Activated CD8-positive, alpha-beta memory T cell treated with anti-CD3 and anti-CD28 coated beads for 36 hours (primary cell): ENCODE measurements around the gene SEMA5B. TPM values are rescaled to one million over a fixed set of nuclear protein-coding genes. Genes with fewer than 3 reads are reported as not detected.

Source experiments
- CTCF ChIA-PET: fragments of 350-600 bp; sonication (Branson Sonifier 250); formaldehyde crosslinking; loops from one replicate; lab custom pipeline; 2021; ENCODE audit warnings: antibody characterized with exemption; lab: Charles Lee
- POLR2A ChIA-PET: fragments of 350-600 bp; sonication (Branson Sonifier 250); formaldehyde crosslinking; loops from one replicate; lab custom pipeline; 2021; ENCODE audit warnings: antibody characterized with exemption; lab: Charles Lee
- total RNA-seq, 2 experiments: library from RNA; stranded (reverse); gene quantifications; one replicate each; pipeline ENCODE4 v1.2.3, GENCODE V29; 2021

Gene SEMA5B
- total RNA-seq, 2 experiments from 2014 or later = not detected

DNA sequence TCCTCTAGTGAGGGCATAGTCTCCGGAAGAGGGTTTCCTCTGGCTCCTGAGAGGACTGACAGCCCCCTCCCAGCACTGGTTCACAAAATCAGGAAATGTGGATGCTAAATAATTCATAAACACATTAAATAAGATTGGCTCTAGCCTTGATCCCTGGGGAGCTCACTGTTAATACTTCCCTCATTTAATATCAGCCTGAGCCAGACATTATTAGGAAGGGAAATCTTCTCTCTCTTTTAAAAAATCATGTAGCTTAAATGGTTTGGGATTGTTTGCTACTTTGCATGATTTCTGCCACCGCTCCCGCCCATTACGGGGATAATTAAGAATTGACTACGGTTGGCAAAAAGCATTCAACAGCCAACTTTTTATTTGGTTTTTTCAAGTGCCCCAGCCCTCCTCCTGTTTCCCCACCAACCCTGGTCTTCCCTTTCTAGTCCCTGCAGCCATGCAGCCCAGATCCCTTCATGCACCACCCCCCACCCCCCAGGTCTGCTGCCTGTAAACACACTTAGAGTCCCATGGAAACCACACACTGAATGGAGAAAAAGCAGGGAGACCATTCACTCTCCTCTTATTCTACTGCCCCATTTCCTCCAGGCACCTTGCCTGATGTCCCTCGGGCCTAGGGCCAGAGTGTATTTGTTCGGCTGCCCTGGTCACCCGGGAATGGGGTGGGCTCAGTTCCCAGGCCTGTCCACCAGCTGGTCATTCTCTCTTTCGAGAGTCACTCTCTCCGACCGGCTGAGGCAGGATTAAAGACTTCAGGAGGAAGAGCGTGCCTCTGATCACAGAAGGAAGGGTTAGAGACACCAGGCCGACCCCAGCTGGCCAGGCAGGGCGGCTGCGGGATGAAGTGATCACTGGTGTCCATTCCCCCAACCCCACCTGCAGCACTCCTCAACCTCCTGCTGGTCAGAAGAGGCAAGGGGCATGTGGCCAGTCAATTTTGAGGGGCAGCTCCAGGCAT, 45.1 kb downstream of the SEMA5B start:
- ChIA-PET POLR2A (no interaction called here), CTCF (no interaction called here)

DNA sequence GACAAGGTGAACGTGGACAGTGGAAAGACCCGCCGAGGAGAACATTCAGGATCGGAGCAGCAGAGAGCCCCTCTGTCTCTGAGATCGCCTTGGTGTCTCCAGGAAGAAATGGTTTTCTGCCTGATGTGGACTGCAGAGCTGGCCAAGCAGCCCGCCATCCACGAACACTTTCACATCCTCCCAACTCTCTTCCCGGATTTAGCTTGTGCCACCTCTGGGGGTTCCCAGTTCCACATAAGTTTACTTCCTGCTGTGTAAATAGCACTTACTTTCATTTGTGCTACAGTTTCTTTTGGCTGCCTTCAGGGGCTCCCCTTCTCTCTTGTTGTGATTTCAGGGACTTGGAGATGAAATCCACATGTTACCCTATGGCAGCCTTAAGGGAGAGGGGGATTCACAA, 48.4 kb downstream of the SEMA5B start:
- CTCF ChIA-PET = no interaction called here
- POLR2A ChIA-PET = no interaction called here

DNA sequence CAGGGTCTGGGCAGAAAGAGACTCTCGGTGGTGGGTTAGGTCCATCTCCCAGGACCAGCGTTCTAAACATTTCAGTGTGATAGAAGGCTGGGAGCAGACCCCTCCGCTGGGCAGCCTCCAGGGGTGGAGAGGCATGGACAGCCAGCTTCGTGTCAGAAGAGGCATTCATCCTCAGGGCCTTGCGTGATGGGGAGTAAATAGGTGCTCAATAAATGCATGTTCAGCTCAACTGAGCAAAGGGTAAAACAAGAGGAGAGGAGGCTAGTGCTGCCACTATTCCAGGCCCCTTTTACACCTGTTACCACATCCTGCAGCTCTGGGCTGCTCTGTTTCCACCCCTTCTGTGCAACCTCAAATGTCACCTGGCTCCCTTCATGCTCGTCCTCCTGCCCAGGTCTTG, 49.0 kb downstream of the SEMA5B start:
- CTCF ChIA-PET = no interaction called here
- POLR2A ChIA-PET = no interaction called here

DNA sequence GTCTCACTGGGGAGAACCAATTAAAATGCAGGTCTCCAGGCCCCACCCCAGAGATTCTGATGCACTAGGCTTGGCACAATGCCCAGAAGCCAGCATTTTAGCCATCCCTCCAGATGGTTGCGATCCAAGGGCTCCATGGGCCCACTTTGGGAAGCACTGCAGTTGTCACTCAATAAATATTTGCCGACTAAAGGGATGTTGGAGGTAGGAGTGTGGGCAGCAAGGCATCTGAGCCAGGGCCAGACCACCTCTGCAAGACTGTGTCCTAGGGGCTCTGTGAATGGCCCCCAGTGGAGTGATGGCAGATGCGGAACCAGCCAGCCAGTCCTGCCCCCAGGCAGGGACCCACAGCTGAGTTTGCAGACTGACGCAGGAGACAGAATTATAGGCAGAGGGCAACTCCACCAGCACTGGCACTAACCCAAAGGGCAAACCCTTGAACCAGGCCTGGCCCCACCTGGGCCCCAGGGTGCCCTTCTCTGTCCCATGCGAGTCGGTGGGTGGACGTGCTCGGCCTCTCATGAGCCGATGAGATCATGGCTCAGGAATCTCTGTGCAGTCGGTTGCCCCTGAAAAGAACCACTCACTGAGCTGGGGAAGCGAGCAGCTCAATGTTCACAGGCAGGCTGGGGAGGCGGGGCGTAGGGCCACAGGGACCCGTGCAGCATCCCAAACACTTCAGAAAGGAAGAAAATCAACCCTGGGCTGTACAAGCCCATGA, 49.7 kb downstream of the SEMA5B start:
- POLR2A ChIA-PET = no interaction called here
- CTCF ChIA-PET = no interaction called here

DNA sequence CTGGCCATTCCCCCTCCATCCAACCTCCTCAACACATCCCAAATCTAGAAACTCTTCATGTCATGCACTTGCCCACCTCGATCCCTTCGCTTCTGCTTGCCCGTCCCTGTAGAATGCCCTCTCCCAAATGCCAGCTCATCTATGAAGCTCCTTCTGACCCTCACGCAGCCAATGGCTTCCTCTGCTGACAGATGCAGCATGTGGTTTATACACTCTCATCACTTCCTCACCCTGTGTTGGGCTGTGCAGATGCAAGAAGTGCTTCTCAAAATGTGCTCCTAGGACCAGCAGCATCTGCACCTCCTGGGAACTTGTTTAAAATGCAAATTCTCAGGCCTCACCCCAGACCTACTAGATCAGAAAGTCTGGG, 51.7 kb downstream of the SEMA5B start:
- POLR2A ChIA-PET = no interaction called here
- CTCF ChIA-PET = no interaction called here

- CTCF ChIA-PET = no interaction called here
These were observed 52.2 kb downstream of the SEMA5B start for GRCh38 chr3:122975163-122975923.

DNA sequence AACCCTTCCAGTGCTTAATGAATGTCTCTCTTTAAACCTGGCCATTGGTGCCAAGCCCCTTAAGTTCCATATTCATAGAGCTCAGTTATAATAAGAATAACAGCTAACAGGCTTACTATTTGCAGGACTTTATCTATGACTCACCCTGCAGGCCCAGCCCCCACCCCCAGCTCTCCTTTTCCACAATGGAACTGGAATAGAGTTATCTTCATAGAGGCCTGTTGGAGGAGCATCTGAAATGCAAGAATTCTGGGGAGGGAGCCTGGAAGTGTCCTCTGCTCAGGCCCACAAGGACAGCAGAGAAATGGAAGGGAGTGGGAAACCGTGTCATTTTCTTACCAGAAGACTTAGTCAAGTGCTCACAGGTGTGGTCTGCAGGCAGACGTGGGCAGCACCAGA, 52.8 kb downstream of the SEMA5B start:
- POLR2A ChIA-PET = no interaction called here
- CTCF ChIA-PET = no interaction called here

More at GRCh38 chr3:122975163-122975923, 52.2 kb downstream of the SEMA5B start:
- POLR2A ChIA-PET = no interaction called here

GRCh38 chr3:122973893-122974615, 53.5 kb downstream of the SEMA5B start:
- ChIA-PET CTCF (no interaction called here), POLR2A (no interaction called here)

GRCh38 chr3:122972141-122972540, 55.4 kb downstream of the SEMA5B start:
- POLR2A ChIA-PET = interaction anchor here (0.6 kb wide), 1 partner anchor 342 kb away, joined by 3 read pairs; no protein-coding TSS in a partner anchor
- CTCF ChIA-PET = no interaction called here

DNA sequence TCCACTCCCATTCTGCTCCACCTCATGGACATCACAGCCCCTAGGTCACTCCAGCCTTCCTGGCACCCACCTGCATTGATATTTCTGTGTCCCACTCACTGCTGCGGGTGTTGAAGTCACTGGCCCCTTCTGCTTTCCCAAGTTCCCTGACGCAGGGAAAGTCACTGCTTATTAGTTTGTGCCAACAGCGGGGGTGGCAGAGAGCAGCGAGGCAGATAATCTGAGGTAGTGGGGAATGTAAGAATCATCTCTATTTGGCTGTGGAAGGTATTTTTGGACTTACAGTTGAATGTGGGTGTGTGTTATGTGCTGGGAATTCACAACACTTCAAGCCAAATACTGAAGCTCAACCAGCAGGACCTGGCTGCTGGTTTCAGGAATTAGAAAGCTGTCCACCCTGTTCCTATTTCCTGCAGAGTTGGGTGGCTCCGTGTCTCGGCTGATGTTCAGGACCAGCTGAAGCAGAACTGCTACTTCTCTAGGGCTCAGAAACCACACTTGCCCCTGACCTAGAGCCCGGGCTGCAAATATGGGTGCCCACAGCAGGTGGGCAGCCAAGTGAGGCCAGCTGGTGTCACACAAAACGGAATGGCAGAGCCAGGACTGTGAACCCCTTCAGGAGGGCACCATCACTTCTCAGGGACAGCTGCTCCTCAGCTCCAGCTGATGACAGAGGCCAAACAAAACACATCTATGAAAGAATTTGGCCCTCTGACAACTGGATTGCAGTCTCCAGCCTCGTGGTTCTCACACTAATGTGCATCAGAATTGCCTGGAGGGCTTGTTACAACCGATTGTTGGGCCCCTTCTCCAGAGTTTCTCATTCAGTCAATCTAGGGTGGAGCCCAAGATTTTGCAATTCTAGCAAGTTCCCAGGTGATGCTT, 57.7 kb downstream of the SEMA5B start:
- POLR2A ChIA-PET = no interaction called here
- CTCF ChIA-PET = no interaction called here

DNA sequence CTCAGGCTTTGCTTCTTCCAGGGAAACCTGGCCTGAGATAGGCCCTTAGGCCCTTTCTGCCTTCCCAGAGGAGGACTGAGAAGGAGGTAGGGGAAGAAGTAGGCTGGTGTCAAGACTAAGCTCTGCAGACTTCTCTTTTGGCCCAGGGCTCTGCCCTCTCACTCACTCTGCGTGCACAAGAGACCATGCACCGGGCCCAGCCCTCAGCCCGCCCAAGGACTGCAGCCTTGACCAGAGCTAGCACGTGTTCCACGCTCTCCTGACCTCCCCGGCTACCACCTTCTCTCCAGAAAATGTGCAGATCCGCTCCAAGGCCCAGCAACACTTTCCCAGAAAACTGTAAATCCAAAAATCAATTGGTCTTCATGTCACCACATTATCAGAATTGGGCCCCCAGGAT, 59.8 kb downstream of the SEMA5B start:
- CTCF ChIA-PET = interaction anchor here (1.2 kb wide), 1 partner anchor 46 kb away, joined by 3 read pairs; no protein-coding TSS in a partner anchor
- POLR2A ChIA-PET = no interaction called here

GRCh38 chr3:122967356-122967755, 60.2 kb downstream of the SEMA5B start:
- CTCF ChIA-PET = interaction anchor here (1.2 kb wide), 1 partner anchor 46 kb away, joined by 3 read pairs; no protein-coding TSS in a partner anchor

DNA sequence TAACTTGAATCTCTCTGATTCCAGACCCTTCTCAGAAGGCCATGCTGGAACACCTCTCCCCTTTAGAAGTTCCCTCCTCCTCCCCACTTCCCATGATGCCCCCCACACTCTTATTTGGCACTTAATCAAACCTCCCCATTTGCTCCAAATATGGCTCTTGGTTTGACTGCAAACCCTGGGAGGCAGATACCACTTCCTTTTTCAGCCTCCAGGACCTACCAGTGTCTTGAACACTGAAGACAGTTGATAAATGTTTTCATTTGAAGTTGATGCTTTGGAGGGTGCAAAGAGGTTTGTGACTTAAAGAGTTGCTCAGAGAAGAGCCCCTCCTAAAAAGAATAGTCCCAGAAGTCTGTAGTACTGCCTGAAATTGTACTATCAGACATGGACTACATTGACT, 61.5 kb downstream of the SEMA5B start:
- POLR2A ChIA-PET = no interaction called here
- CTCF ChIA-PET = no interaction called here

More at GRCh38 chr3:122967356-122967755, 60.2 kb downstream of the SEMA5B start:
- POLR2A ChIA-PET = no interaction called here

GRCh38 chr3:122964811-122965210, 62.8 kb downstream of the SEMA5B start:
- ChIA-PET CTCF (no interaction called here), POLR2A (no interaction called here)

- POLR2A ChIA-PET = no interaction called here
- CTCF ChIA-PET = no interaction called here
These were observed 65.4 kb downstream of the SEMA5B start for GRCh38 chr3:122962149-122962548.

DNA sequence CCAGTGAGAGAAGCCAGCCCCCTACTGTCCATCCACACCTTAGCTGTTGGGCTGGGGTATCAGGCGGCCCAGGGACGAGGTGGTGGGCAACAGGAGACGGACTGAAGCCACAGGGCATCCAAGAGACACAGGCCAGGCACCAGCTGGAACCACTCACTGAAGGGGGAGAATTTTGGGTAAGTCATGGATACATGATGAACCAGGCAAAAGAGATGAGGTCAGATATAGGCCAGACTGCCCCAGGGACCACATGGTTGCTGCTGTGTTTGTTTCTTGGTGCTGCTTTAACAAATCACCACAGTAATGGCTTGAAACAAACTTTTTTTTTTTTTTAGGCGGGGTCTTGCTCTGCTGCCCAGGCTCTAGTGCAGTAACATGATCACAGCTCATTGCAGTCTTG, 66.4 kb downstream of the SEMA5B start:
- POLR2A ChIA-PET = no interaction called here
- CTCF ChIA-PET = no interaction called here

- POLR2A ChIA-PET = no interaction called here
These were observed 66.9 kb downstream of the SEMA5B start for GRCh38 chr3:122960652-122961051.

DNA sequence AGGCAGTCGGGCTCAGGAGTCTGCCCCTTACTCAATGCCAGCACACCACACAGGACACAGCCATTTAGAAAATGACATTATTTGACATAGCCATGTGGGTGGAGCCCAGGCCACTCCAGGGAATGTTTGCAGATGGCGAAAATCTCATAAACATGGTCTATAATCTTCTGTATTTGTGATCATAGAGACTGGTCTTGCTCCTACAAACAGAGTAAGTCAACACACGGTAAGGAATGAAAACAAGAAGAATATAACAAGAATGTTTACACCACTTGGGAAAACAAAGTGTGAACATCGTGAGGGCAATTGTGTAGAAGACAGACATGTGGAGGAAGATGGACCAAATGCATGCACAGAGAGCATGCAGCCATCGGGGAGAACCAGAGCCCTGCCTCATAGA, 68.2 kb downstream of the SEMA5B start:
- ChIA-PET CTCF (no interaction called here), POLR2A (no interaction called here)

More at GRCh38 chr3:122960652-122961051, 66.9 kb downstream of the SEMA5B start:
- CTCF ChIA-PET = no interaction called here
